Testis (tissue), 2 donors: Measurements from ENCODE around the gene DISP2.

Source experiments
- CTCF ChIP-seq, 3 experiments: fragments of 450-650 bp in 2 of 3; fragments of 200-600 bp in 1 of 3; sonication (generic) in 1 of 3; IDR thresholded peaks; one replicate each; pipeline ENCODE4 v1.5.1; 2016 to 2019; ENCODE audit warnings: antibody characterized with exemption in 3 of 3, mild to moderate bottlenecking in 2 of 3, moderate library complexity in 1 of 3
- POLR2A ChIP-seq: fragments of 450-650 bp; IDR thresholded peaks from one replicate; pipeline ENCODE4 v1.6.1; 2017; ENCODE audit warnings: antibody characterized with exemption, mild to moderate bottlenecking, moderate library complexity

DNA sequence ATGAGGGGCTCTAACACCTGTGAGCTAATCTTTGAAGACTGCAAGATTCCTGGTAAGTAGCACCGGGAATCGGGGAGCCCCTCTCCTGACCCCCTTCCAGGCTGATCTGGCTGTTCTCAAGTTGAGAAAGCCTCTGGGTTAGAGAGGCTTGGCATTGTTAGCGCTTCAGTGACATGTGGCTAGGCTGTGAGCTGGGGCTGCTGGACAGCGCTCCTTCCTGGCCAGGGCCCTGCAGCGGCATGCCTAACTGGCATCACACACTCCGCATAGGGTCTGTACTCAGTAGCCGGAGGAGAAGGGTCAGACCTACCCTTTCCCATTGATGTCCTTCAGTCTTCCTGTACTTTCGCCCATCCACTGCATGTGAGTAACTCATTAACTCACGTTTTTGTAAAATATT is 55.0 kb downstream of the DISP2 start:
- TF ChIP-seq POLR2A (no peak), CTCF (IDR thresholded peaks at IDR 0.05) (no peak)
